GM12878 (cell line): ENCODE results near the gene NMBR. TPM values are rescaled to one million over a fixed set of nuclear protein-coding genes. Genes with fewer than 3 reads are reported as not detected.

Experiments
- ATAC-seq: fragments of 200-7000 bp; cut with Tn5 transposase; 3 replicates; pipeline ENCODE4 v1.9.1; 2020; ENCODE audit warnings: mild to moderate bottlenecking, moderate library complexity
- BruUV-seq: library from RNA; stranded (reverse); fragments of 400-500 nt; replicated peaks from 2 replicates; lab custom pipeline; 2021; lab: Mats Ljungman, UMichigan
- CTCF ChIA-PET: fragments of 300-600 bp; sonication (Branson Sonifier 250); formaldehyde crosslinking; extraction: SDS; loops from one replicate; lab custom pipeline; 2021; ENCODE audit warnings: inconsistent platforms; lab: Yijun Ruan, JAX
- POLR2A ChIA-PET: fragments of 350-600 bp; formaldehyde crosslinking; extraction: SDS; loops from one replicate; lab custom pipeline; 2021; ENCODE audit warnings: inconsistent platforms; lab: Charles Lee
- RAD21 ChIA-PET: fragments of 300-600 bp; sonication (Branson Sonifier 250); formaldehyde crosslinking; loops from one replicate; lab custom pipeline; 2023; ENCODE audit warnings: antibody characterized with exemption; ENCODE audit not compliant: unreplicated experiment; lab: Charles Lee
- SMC1A ChIA-PET: fragments of 300-600 bp; sonication (Branson Sonifier 250); formaldehyde crosslinking; loops from one replicate; lab custom pipeline; 2023; ENCODE audit not compliant: unreplicated experiment, uncharacterized antibody; lab: Charles Lee
- DNase-seq: peaks from one replicate; pipeline ENCODE4 v3.0.0-alpha.2; 2011; ENCODE audit warnings: low read depth, low spot score
- FAIRE-seq: peaks from 3 replicates; lab custom pipeline; 2011; peaks lifted over from hg19 to GRCh38; lab: Jason Lieb, UNC
- H2AFZ ChIP-seq: 2 replicates; pipeline ENCODE4 v1.6.0; 2011; ENCODE audit warnings: low read depth, low read length, control low read depth; ENCODE audit not compliant: control insufficient read depth
- H3K27ac ChIP-seq: 2 replicates; pipeline ENCODE4 v1.5.1; 2011; ENCODE audit warnings: control low read depth; ENCODE audit not compliant: control insufficient read depth, insufficient read depth
- H3K27me3 ChIP-seq, 2 experiments: replicated peaks in 1 of 2; 2 replicates each; pipeline versions ENCODE4 v1.6.0 to v1.6.1; 2011; ENCODE audit warnings: low read length in 1 of 2; ENCODE audit not compliant: control insufficient read depth in 2 of 2, insufficient read depth in 2 of 2
- H3K36me3 ChIP-seq, 2 experiments: 2 replicates each; pipeline ENCODE4 v1.5.1; 2011; ENCODE audit warnings: low read length in 1 of 2; ENCODE audit not compliant: control insufficient read depth in 2 of 2, insufficient read depth in 2 of 2
- H3K4me1 ChIP-seq: 2 replicates; pipeline ENCODE4 v1.6.1; 2011; ENCODE audit warnings: mild to moderate bottlenecking, low read length, moderate library complexity, mixed read lengths; ENCODE audit not compliant: control insufficient read depth, insufficient read depth
- H3K4me2 ChIP-seq: 2 replicates; pipeline ENCODE4 v1.6.0; 2011; ENCODE audit warnings: control low read depth; ENCODE audit not compliant: control insufficient read depth, insufficient read depth
- H3K4me3 ChIP-seq: fragments of 200-600 bp; sonication (generic); 2 replicates; pipeline ENCODE4 v1.5.1; 2016
- H3K79me2 ChIP-seq: 2 replicates; pipeline ENCODE4 v1.6.0; 2011; ENCODE audit warnings: low read length; ENCODE audit not compliant: control insufficient read depth, insufficient read depth
- H3K9ac ChIP-seq: 2 replicates; pipeline ENCODE4 v1.8.0; 2011; ENCODE audit warnings: low read length, control low read depth, mixed read lengths; ENCODE audit not compliant: control insufficient read depth, insufficient read depth
- H3K9me3 ChIP-seq: replicated peaks from 3 replicates; pipeline ENCODE4 v1.5.1; 2011; ENCODE audit warnings: mild to moderate bottlenecking, low read length; ENCODE audit not compliant: control insufficient read depth, insufficient read depth
- H4K20me1 ChIP-seq: 2 replicates; pipeline ENCODE4 v1.6.0; 2011; ENCODE audit not compliant: control insufficient read depth, insufficient read depth
- ATF3 ChIP-seq: IDR thresholded peaks from 2 replicates; pipeline ENCODE4 v1.6.1; 2011; ENCODE audit warnings: low read depth, mild to moderate bottlenecking, low read length, moderate library complexity, borderline replicate concordance; ENCODE audit errors: extremely low read depth
- CEBPB ChIP-seq, 2 experiments: fragments of 150-350 bp in 1 of 2; IDR thresholded peaks; 2 replicates each; pipeline ENCODE4 v1.6.1; 2012 to 2014; ENCODE audit warnings: low read depth in 2 of 2, low read length in 2 of 2, borderline replicate concordance in 1 of 2, inconsistent platforms in 1 of 2
- CTCF ChIP-seq, 3 experiments: IDR thresholded peaks in 2 of 3; conservative IDR thresholded peaks in 1 of 3; 2 replicates each; pipeline ENCODE4 v1.5.1; 2011; ENCODE audit warnings: low read depth in 3 of 3, low read length in 3 of 3, mild to moderate bottlenecking in 3 of 3, control low read depth in 2 of 3, moderate library complexity in 2 of 3, inconsistent platforms in 1 of 3, mixed read lengths in 1 of 3; ENCODE audit not compliant: control insufficient read depth in 2 of 3, insufficient read depth in 1 of 3; ENCODE audit errors: extremely low read depth in 1 of 3
- RAD21 ChIP-seq: IDR thresholded peaks from 2 replicates; pipeline ENCODE4 v1.6.1; 2011; ENCODE audit warnings: mild to moderate bottlenecking, low read depth, low read length, moderate library complexity; ENCODE audit not compliant: insufficient read depth
- SMAD1 ChIP-seq: fragments of 450-650 bp; IDR thresholded peaks from 2 replicates; pipeline ENCODE4 v1.6.1; 2018; ENCODE audit warnings: mild to moderate bottlenecking, low read depth; ENCODE audit not compliant: partially characterized antibody
- SMC3 ChIP-seq: IDR thresholded peaks from 2 replicates; pipeline ENCODE4 v1.6.1; 2011; ENCODE audit warnings: low read length, improper control_type of control experiment, borderline replicate concordance
- YBX1 ChIP-seq: fragments of 450-650 bp; IDR thresholded peaks from 2 replicates; pipeline ENCODE4 v1.6.1; 2016; ENCODE audit warnings: antibody characterized with exemption
- YY1 ChIP-seq: IDR thresholded peaks from 2 replicates; pipeline ENCODE4 v1.6.1; 2011; ENCODE audit warnings: low read depth, mild to moderate bottlenecking, low read length
- ZBTB40 ChIP-seq: fragments of 450-650 bp; IDR thresholded peaks from 2 replicates; pipeline ENCODE4 v1.6.1; 2016; ENCODE audit warnings: mild to moderate bottlenecking, moderate library complexity, borderline replicate concordance
- ZNF217 ChIP-seq: fragments of 450-650 bp; IDR thresholded peaks from 2 replicates; pipeline ENCODE4 v1.6.1; 2017; ENCODE audit warnings: antibody characterized with exemption, mild to moderate bottlenecking
- WGBS: methylation state at CpG from one replicate; pipeline ENCODE4 v1.1.6; 2016; ENCODE audit warnings: low lambda C conversion rate; ENCODE audit not compliant: insufficient replicate concordance, insufficient coverage; ENCODE audit errors: missing lambda C conversion rate; 5-methylcytosine and 5-hydroxymethylcytosine counted together
- in situ Hi-C: fragments of 300-500 bp; cut with MboI; formaldehyde crosslinking; loops from 9 replicates; pipeline ENCODE4 v1.14.3; 2018; ENCODE audit warnings: mixed read lengths
- intact Hi-C: fragments of 100-400 bp; cut with micrococcal nuclease; formaldehyde crosslinking; loops from one replicate; pipeline ENCODE4 v1.14.2; 2022; ENCODE audit not compliant: unreplicated experiment
- polyA plus RNA-seq, 11 experiments: library from polyadenylated mRNA; depleted of rRNA in 4 of 11; unstranded in 6 of 11; stranded (reverse) in 5 of 11; fragments of >200 nt; fragmentation: Nextera tagmentation in 4 of 11; fragmentation: Illumina TruSeq in 1 of 11; extraction: Ambion mirVana in 4 of 11; extraction: Trizol in 1 of 11; gene quantifications; 1 replicate in 1 of 11; 2 replicates in 10 of 11; pipeline versions ENCODE4 v1.2.1 to v1.2.3, GENCODE V29; 2011 to 2016; ENCODE audit warnings: inconsistent platforms in 2 of 11, missing spikeins in 2 of 11, low read depth in 1 of 11
- total RNA-seq, 4 experiments: library from RNA; depleted of rRNA in 3 of 4; stranded (reverse); fragments of >200 nt in 3 of 4; fragmentation: Illumina TruSeq in 1 of 4; extraction: Trizol in 1 of 4; gene quantifications; 2 replicates each; pipeline versions ENCODE4 v1.2.1 to v1.2.3, GENCODE V29; 2013 to 2021

The NMBR gene
- total and polyA plus RNA-seq, 10 of the 15 experiments (the other 5 are each of a cell fraction or from before 2014, with no cell fraction given), result not detected

GRCh38 chr6:142112451-142113061 is 34.4 kb downstream of the NMBR start:
- intact Hi-C loops, result loop anchor here (1.0 to 2.0 kb wide), 2 partner anchors 123 to 436 kb away; no protein-coding TSS in a partner anchor
- ChIA-PET RAD21 (interaction anchor here (0.9 to 2.4 kb wide), 4 partner anchors 95 to 437 kb away, joined by 3 to 11 read pairs (median 4); no protein-coding TSS in a partner anchor), POLR2A (interaction anchor here (0.6 kb wide), 1 partner anchor 1271 kb away, joined by 3 read pairs; no protein-coding TSS in a partner anchor)
- 0% methylated on average over 4 of the region's 4 CpGs for WGBS
- H3K27ac ChIP-seq, result no peak overlapping the region
- no peak overlapping the region for H3K4me3 ChIP-seq
- no TSS peak for BruUV-seq
- H3K27me3 ChIP-seq, result no peaks in the 10 kb centered on the region
- H3K4me1 ChIP-seq, result no peaks in the 10 kb centered on the region
- TF ChIP-seq SMC3, result peak; percentile 57
- TF ChIP-seq SMAD1, result no peak
- no peak for TF ChIP-seq ZNF217
- no peak for TF ChIP-seq YBX1
- TF ChIP-seq CTCF (IDR thresholded peaks at IDR 0.05 in 2 of 3, conservative IDR thresholded peaks at IDR 0.05 in 1 of 3; ENCODE audit: control insufficient read depth in 2 of 3, extremely low read depth in 1 of 3, insufficient read depth in 1 of 3, low read depth in 3 of 3, low read length in 3 of 3), result peak; percentile 73 to 85 (median 75)
- TF ChIP-seq CEBPB (IDR thresholded peaks at IDR 0.05; ENCODE audit: borderline replicate concordance in 1 of 2, low read depth in 2 of 2, low read length in 2 of 2), result no peak
- no peak for TF ChIP-seq ATF3
- TF ChIP-seq ZBTB40, result no peak
- TF ChIP-seq RAD21, result peak; percentile 86
- no peak for TF ChIP-seq YY1
- TF ChIP-seq, all 136 proteins: peak for 3
- Histone ChIP-seq H3K4me2 (no peak overlapping the region), H3K79me2 (no peaks in the 10 kb centered on the region), H3K9ac (no peak overlapping the region), H3K9me3 (no peaks in the 10 kb centered on the region), H3K36me3 (no peaks in the 10 kb centered on the region), H4K20me1 (no peaks in the 10 kb centered on the region), H2AFZ (no peak overlapping the region)
- DNase-seq (peak; percentile 4), ATAC-seq (peak; percentile 61), FAIRE-seq (peak; percentile 95)
- CTCF ChIA-PET, result interaction anchor here (0.6 to 4.8 kb wide), 13 partner anchors 8 to 284 kb away, joined by 3 to 40 read pairs (median 4); no protein-coding TSS in a partner anchor
- SMC1A ChIA-PET, result interaction anchor here (0.9 to 2.4 kb wide), 3 partner anchors 9 to 428 kb away, joined by 3 to 17 read pairs (median 5); no protein-coding TSS in a partner anchor
- in situ Hi-C loops, result loop anchor here (10.0 kb wide), 1 partner anchor 438 kb away; no protein-coding TSS in a partner anchor
